Dermis blood vessel endothelial cell (primary cell): ENCODE measurements around the gene TCEAL1. TPM values are rescaled to one million over a fixed set of nuclear protein-coding genes. Genes with fewer than 3 reads are reported as not detected.

ENCODE experiments used
- total RNA-seq: library from RNA; depleted of rRNA; stranded (reverse); fragments of >200 nt; gene quantifications from 2 replicates; pipeline ENCODE4 v1.2.3, GENCODE V29; 2014

TCEAL1 gene
- total RNA-seq, 1 donor from 2014 or later: 30.3 TPM

Other genes starting within 250 kb of the TCEAL1 start
- 0.05 TPM in 1 of 2 replicates, not detected in the other for gene RAB40A, start 109.5 kb upstream of the TCEAL1 start, total RNA-seq
- 41.6 and 48.5 TPM in 2 replicates for gene TCEAL4, start 43.5 kb upstream of the TCEAL1 start, total RNA-seq
- gene TCEAL3, start 21.0 kb upstream of the TCEAL1 start, total RNA-seq: 8.0 and 8.4 TPM in 2 replicates
- 597 and 724 TPM in 2 replicates for gene MORF4L2, start 57.7 kb downstream of the TCEAL1 start, total RNA-seq
- gene TMEM31, start 81.9 kb downstream of the TCEAL1 start, total RNA-seq: not detected in 2 replicates
- 0.28 TPM in 1 of 2 replicates, not detected in the other for gene PLP1, start 147.9 kb downstream of the TCEAL1 start, total RNA-seq
- gene RAB9B, start 203.3 kb downstream of the TCEAL1 start, total RNA-seq: 0.56 and 0.68 TPM in 2 replicates